ENCODE data around the gene CCDC18. TPM values are rescaled to one million over a fixed set of nuclear protein-coding genes. Genes with fewer than 3 reads are reported as not detected.

Gene CCDC18
- 14.7 and 16.2 TPM in 2 replicates for total RNA-seq

GRCh38 chr1:93180723-93181613 lies at the start of gene CCDC18:
CCDC18 (plus strand) TSS chr1:93180724; CDS start chr1:93183362, 2,638 bp downstream.
- TF ChIP-seq, protein P1, sequence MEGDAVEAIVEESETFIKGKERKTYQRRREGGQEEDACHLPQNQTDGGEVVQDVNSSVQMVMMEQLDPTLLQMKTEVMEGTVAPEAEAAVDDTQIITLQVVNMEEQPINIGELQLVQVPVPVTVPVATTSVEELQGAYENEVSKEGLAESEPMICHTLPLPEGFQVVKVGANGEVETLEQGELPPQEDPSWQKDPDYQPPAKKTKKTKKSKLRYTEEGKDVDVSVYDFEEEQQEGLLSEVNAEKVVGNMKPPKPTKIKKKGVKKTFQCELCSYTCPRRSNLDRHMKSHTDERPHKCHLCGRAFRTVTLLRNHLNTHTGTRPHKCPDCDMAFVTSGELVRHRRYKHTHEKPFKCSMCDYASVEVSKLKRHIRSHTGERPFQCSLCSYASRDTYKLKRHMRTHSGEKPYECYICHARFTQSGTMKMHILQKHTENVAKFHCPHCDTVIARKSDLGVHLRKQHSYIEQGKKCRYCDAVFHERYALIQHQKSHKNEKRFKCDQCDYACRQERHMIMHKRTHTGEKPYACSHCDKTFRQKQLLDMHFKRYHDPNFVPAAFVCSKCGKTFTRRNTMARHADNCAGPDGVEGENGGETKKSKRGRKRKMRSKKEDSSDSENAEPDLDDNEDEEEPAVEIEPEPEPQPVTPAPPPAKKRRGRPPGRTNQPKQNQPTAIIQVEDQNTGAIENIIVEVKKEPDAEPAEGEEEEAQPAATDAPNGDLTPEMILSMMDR (conservative IDR thresholded peaks at IDR 0.05; ENCODE audit: low read depth, low read length) = no peak
- DNase-seq (ENCODE audit: low read depth) = no peak
- peak within 1 kb of the TSS; percentile 95 for H3K4me3 ChIP-seq (ENCODE audit: low read depth, low read length)

- TF ChIP-seq, protein P1 (conservative IDR thresholded peaks at IDR 0.05; ENCODE audit: low read depth, low read length) = no peak
- no peak for DNase-seq (ENCODE audit: low read depth)
- no peak overlapping the region for H3K4me3 ChIP-seq (ENCODE audit: low read depth, low read length)
Observed at GRCh38 chr1:93132638-93133037, 47.9 kb upstream of the CCDC18 start.

DNA sequence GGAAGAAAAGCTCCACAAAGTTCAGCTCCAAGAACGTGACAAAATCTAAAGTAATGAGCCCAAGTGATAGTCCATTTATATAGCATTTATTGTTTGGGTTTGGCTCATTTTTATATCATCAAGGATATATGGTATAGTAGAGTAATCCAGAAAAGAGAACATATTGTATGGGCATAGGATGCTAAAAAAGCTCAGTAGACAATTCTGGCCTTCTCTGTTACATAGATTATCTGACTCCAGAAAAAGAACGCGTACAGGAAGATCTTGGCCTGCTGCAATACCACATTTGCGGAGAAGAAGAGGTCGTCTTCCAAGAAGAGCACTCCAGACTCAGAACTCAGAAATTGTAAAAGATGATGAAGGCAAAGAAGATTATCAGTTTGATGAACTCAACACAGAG lies 44.1 kb upstream of the CCDC18 start:
- TF ChIP-seq, protein P1 (conservative IDR thresholded peaks at IDR 0.05; ENCODE audit: low read depth, low read length) = no peak
- DNase-seq (ENCODE audit: low read depth) = no peak
- H3K4me3 ChIP-seq (ENCODE audit: low read depth, low read length) = no peak overlapping the region

DNA sequence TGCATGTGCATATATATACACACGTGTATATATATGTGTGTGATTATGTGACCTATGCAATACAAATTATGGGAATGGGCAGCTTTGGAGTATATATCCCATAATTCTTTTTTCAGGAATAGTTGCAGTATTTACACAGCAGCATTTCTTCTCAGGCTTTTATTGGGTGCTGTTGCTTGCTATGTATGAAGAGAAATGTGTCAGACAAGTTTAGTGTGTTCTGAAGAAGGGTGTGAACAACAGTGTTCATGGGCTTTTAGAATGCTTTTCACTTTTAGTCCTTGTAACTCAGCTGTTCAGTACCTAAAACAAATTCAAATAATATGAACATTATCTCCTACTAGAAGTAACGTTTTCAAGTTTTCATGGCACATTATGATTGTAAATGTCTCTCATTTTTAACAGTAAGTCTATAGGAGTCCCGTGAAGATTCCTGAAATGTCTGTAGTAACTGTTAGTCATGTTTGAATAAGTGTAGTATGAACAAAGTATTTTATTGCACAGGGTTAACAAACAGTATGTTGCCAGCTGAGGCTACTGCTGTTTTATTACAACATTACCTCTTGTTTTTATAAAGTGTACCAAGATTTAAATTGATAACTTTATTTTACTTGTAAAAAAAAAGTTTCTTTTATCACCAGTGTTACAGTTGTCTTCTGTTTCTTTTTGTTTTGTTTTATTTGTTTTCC lies 42.8 kb upstream of the CCDC18 start:
- no peak for DNase-seq (ENCODE audit: low read depth)
- H3K4me3 ChIP-seq (ENCODE audit: low read depth, low read length) = no peak overlapping the region
- TF ChIP-seq, protein P1 (conservative IDR thresholded peaks at IDR 0.05; ENCODE audit: low read depth, low read length) = no peak

- no peak for DNase-seq (ENCODE audit: low read depth)
- H3K4me3 ChIP-seq (ENCODE audit: low read depth, low read length) = no peak overlapping the region
- TF ChIP-seq, protein P1 (conservative IDR thresholded peaks at IDR 0.05; ENCODE audit: low read depth, low read length) = no peak
Observed at GRCh38 chr1:93140106-93140505, 40.4 kb upstream of the CCDC18 start.

- TF ChIP-seq, protein P1 (conservative IDR thresholded peaks at IDR 0.05; ENCODE audit: low read depth, low read length) = no peak
- no peak overlapping the region for H3K4me3 ChIP-seq (ENCODE audit: low read depth, low read length)
- DNase-seq (ENCODE audit: low read depth) = no peak
Observed at GRCh38 chr1:93142161-93142560, 38.4 kb upstream of the CCDC18 start.
